GM21423 (cell line): ENCODE measurements around the gene CLSTN2.

ENCODE experiments used
- ATAC-seq: cut with Tn5 transposase; IDR thresholded peaks from one replicate; pipeline ENCODE4 v1.9.1; 2021; ENCODE audit warnings: mild to moderate bottlenecking, moderate library complexity; ENCODE audit not compliant: unreplicated experiment

Gene CLSTN2

GRCh38 chr3:140572334-140572733, 637.3 kb downstream of the CLSTN2 start:
- ATAC-seq: no peak

DNA sequence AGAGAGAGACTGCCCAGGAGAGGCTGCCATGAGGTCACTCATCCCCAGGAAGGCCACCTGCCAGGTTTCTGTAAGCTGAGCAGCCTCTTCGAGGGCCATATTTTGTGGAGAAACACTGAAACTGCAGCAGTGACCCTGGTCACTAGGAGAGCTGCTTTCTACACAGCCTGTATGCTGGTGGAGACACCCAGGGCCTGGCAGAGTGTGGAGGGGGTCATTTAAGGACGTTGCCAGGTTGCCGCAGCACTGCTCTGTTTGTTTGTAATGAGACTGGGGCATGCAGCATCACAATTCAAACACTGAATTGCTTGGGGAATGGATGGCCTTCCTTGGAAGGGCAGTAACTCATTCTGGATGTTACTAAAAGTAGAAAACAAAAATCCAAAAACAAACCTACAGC, 638.0 kb downstream of the CLSTN2 start:
- ATAC-seq: no peak

- no peak for ATAC-seq
These were observed 639.4 kb downstream of the CLSTN2 start for GRCh38 chr3:140574375-140574774.

DNA sequence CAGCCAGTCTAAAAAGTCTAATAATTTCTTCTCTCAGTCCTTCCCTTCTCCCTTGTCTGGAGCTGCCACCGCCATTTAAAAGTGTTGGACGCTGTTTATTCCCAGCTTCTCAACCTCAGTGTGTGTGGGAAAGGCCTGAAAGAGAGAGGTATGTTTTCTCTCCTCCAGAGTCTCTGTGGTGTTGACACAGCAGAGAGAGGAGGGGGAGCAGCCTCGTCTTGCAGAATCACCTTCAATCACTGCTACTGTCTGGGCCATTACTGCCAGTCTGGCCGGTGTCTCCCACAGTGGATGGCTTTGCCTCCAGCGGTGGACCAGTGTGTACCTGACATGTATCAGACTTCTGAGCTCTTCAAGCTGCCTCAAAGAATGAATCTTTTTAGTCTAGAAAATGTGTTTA, 641.5 kb downstream of the CLSTN2 start:
- ATAC-seq: no peak

GRCh38 chr3:140577911-140578310, 642.9 kb downstream of the CLSTN2 start:
- no peak for ATAC-seq

GRCh38 chr3:140579260-140579659, 644.3 kb downstream of the CLSTN2 start:
- ATAC-seq: no peak

DNA sequence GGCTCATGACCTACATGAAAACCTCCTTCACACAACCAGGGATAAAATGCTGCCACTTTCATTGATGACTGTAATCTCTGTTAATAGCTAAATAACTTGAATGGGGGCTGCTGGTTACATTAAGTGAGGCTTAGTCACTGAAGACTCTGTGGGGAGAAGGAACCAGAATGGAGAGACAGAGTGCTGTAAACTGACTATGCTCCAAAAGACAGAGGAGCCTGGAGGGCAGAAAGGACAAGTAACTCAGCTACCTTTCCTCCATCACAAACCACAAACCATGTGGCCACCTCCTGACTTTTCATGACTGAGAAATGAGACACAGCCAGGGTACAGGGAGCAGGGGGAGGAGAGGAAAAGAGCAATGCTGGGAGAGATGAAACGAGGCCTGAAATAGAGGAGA, 645.8 kb downstream of the CLSTN2 start:
- ATAC-seq: no peak

DNA sequence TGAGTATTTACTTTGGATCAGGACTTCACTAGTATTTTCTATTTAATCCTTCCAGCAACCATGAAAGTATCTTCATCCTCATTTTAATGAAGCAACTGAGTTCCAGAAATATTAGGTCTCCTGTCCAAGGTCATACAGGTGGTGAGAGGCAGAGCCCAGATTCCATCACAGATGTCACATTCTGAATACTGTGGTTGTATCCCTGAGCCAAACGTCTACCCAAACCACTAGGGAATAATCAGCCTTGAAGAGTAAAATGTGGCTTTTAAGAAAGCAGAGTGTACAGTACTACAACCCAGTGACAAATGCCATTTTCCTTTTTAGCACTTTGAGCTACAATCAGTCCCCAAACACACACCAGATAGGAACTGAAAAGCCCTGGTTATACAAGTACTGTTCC, 649.6 kb downstream of the CLSTN2 start:
- ATAC-seq: no peak

DNA sequence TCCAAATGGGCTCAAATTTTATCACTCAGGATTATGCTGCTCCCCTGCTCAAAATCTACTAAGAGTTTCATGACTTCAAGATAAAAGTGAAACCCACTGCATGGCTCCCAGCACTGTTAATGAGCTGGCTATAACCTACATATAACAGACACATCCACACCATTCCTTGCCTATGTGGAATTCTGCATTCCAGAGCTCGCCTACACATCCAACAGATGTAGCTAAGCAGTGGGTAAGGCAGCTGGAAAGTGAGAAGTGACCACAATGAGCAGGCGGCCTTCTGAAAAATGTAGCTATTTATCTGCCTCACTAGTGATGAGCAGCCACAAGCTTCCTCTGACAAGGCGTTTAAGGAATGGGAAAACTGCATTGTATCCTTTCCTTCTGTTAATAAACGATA, 650.8 kb downstream of the CLSTN2 start:
- no peak for ATAC-seq

DNA sequence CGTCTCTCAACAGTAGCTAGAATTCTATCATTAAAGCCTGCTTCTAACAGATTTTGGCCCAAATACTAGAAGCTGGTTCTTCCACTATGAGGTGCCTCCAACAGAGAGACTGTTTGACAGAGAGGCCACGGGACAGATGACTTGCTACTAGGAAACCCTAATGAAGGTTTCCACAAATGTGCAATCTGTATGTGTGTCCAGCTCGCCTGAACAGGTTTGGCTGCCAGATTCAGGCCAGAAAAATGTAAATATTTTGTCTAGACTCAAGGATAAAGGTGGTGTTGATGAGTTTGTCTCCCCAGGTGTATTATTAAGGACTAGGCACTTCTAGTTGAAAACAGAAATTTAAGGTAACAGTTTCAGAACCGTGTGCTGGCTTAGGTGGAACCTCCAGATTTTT, 651.3 kb downstream of the CLSTN2 start:
- no peak for ATAC-seq

GRCh38 chr3:140588558-140588957, 653.6 kb downstream of the CLSTN2 start:
- ATAC-seq: no peak

- no peak for ATAC-seq
These were observed 658.8 kb downstream of the CLSTN2 start for GRCh38 chr3:140593766-140594165.

DNA sequence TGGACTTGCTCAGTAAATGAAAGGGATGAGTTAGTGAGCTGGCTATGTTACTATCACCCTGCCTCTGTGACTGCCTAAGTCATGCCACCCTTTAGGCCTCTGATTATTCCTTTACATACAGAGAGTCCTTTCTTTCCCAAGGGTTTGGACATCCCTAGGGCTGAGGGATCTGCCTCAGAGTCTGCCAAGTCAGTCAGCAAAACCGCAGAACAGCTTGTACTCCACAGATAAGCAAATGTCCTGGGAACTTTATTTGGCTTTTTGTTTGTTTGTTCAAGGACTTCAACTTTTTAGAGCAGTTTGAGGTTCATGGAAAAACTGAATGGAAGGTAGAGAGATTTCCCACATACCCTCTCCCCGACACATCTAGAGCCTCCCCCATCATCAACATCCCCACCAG, 660.3 kb downstream of the CLSTN2 start:
- no peak for ATAC-seq

DNA sequence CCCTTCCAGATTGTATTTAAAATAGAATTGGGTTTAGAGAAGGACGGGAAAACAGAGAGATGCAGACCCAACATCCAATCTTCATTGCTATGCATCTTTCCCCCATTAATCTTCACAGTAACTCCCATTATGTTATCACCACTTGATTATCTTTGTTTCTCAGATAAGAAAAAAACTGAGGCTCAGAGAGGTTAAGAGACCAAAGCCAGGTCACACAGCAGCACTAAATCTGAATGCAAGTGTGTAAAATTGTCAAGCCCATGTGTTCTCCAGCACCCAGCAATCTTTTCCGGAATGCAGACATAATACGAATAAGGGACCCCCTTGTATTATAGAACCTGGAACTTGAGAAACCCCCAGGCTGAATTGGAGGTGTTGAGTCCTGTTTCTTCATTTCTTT, 662.4 kb downstream of the CLSTN2 start:
- ATAC-seq: no peak

DNA sequence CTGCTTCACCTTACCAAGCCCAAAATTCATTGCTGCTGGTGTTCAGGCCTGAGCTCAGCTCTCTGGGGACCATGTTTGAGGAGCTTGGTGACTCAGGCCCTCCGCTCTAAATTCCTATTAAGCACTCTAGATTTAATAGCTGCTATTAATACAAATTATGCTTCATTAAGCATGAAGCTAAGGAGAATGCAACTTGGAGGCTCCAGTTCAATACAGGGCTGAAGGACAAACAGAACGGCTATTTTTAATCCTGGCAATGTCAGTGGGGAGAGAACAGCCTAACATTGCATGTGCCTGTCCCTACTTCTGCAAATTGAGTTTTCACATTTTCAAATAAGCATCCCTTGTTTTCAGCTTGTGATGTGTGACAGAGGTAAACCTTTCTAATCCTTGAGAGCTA, 662.8 kb downstream of the CLSTN2 start:
- ATAC-seq: no peak

- no peak for ATAC-seq
These were observed 664.0 kb downstream of the CLSTN2 start for GRCh38 chr3:140599009-140599408.

- no peak for ATAC-seq
These were observed 664.5 kb downstream of the CLSTN2 start for GRCh38 chr3:140599496-140599895.

DNA sequence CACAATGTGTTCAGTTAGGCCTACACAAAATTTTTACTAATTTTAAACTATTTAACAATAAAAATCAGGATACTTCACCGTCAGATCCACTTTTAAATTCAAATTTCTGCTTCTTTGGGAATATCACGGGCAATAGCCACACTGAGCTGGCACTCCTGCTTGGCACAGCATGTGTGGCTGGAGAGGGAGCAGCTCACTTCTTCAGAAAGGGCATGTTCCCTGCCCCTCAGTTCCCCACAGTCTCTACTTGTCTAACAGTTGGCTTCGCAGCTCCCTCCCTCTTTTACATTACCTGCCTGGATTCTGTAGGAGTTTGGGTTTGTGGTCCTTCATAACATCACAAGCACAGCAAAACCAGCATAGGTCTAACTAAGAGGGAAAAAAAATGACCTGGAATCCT, 666.9 kb downstream of the CLSTN2 start:
- ATAC-seq: no peak

- ATAC-seq: no peak
These were observed 667.8 kb downstream of the CLSTN2 start for GRCh38 chr3:140602781-140603180.

- ATAC-seq: no peak
These were observed 668.8 kb downstream of the CLSTN2 start for GRCh38 chr3:140603766-140604165.

GRCh38 chr3:140610544-140610943, 675.6 kb downstream of the CLSTN2 start:
- ATAC-seq: no peak

DNA sequence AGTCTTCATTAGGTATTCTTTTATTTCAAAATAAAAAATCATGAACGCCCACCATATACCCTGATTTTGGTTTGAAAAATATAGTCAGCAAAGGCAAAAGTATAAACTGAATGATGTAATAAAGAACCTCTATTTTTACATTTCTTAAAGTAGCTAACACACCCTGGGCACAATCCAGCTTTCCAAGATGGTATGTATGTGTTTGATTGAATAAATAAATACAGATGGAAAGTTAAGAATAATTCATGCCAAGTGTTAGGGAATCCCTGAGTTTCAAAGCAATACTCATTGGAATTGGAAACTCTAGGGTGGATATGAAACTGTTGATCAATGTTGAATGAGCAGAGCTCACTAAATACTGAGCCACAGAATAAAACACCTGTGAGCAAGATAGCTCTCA, 679.0 kb downstream of the CLSTN2 start:
- no peak for ATAC-seq

GRCh38 chr3:140617135-140617534, 682.1 kb downstream of the CLSTN2 start:
- ATAC-seq: no peak

GRCh38 chr3:140626856-140627255, 691.9 kb downstream of the CLSTN2 start:
- no peak for ATAC-seq
